Ovary (tissue), 1 donor: ENCODE measurements around the gene GABPB2.

Experiments
- EP300 ChIP-seq: sonication (generic); formaldehyde crosslinking; IDR thresholded peaks from one replicate; pipeline ENCODE4 v1.6.1; 2017; ENCODE audit warnings: antibody characterized with exemption
- POLR2A ChIP-seq: fragments of 450-650 bp; IDR thresholded peaks from one replicate; pipeline ENCODE4 v1.6.1; 2017; ENCODE audit warnings: antibody characterized with exemption, mild to moderate bottlenecking, moderate library complexity

DNA sequence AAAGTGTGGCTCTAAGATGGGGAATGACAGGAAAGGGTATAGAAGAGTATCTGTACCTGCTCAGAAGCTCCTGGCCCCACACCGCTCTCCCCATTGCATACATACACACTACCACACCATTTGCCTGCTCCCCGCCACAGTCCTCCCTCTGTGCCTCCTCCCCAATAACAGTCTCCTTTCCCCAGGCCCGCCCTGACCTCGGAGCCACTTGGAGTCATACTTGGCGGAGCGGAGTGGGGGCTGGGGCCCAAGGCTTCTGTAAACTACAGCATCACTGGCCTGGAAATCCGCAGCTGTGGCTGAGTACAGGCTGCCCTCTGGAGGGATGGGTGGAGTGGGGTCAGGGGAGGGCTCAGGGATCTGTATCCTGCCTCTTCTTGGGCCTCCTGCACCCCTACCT is 67.2 kb downstream of the GABPB2 start:
- TF ChIP-seq EP300 (no peak), POLR2A (no peak)
